GM19193 (cell line): ENCODE data around the gene PRKG1.

Experiments used
- POLR2A ChIP-seq: IDR thresholded peaks from 4 replicates; pipeline ENCODE4 v1.6.1; 2011; ENCODE audit not compliant: insufficient read depth, insufficient read length; ENCODE audit errors: extremely low read depth

Gene PRKG1

GRCh38 chr10:51214207-51215196, 140.2 kb downstream of the PRKG1 start:
- TF ChIP-seq POLR2A: no peak

GRCh38 chr10:51215951-51216834, 141.9 kb downstream of the PRKG1 start:
- no peak for TF ChIP-seq POLR2A

- no peak for TF ChIP-seq POLR2A
These were observed 143.2 kb downstream of the PRKG1 start for GRCh38 chr10:51217505-51217904.

GRCh38 chr10:51224671-51225161, 150.4 kb downstream of the PRKG1 start:
- no peak for TF ChIP-seq POLR2A

GRCh38 chr10:51227897-51228713, 153.8 kb downstream of the PRKG1 start:
- TF ChIP-seq POLR2A: no peak

- TF ChIP-seq POLR2A: no peak
These were observed 154.4 kb downstream of the PRKG1 start for GRCh38 chr10:51228714-51229100.

GRCh38 chr10:51230887-51231585, 156.7 kb downstream of the PRKG1 start:
- TF ChIP-seq POLR2A: no peak

- no peak for TF ChIP-seq POLR2A
These were observed 157.5 kb downstream of the PRKG1 start for GRCh38 chr10:51231754-51232153.

GRCh38 chr10:51233337-51234100, 159.2 kb downstream of the PRKG1 start:
- no peak for TF ChIP-seq POLR2A

- TF ChIP-seq POLR2A: no peak
These were observed 161.6 kb downstream of the PRKG1 start for GRCh38 chr10:51235865-51236264.

GRCh38 chr10:51239006-51239405, 164.7 kb downstream of the PRKG1 start:
- no peak for TF ChIP-seq POLR2A

- TF ChIP-seq POLR2A: no peak
These were observed 167.2 kb downstream of the PRKG1 start for GRCh38 chr10:51241461-51241860.

GRCh38 chr10:51242393-51242792, 168.1 kb downstream of the PRKG1 start:
- no peak for TF ChIP-seq POLR2A
